Measurements from ENCODE around the gene B9D2. TPM values are rescaled to one million over a fixed set of nuclear protein-coding genes. Genes with fewer than 3 reads are reported as not detected.
"Not testable (repeated sequence)": the region's sequence is repeated elsewhere in the genome, so short reads cannot be mapped to it uniquely, and the experiment has no call there.

Gene B9D2
- total RNA-seq, 1 donor from 2014 or later = 5.9 TPM

DNA sequence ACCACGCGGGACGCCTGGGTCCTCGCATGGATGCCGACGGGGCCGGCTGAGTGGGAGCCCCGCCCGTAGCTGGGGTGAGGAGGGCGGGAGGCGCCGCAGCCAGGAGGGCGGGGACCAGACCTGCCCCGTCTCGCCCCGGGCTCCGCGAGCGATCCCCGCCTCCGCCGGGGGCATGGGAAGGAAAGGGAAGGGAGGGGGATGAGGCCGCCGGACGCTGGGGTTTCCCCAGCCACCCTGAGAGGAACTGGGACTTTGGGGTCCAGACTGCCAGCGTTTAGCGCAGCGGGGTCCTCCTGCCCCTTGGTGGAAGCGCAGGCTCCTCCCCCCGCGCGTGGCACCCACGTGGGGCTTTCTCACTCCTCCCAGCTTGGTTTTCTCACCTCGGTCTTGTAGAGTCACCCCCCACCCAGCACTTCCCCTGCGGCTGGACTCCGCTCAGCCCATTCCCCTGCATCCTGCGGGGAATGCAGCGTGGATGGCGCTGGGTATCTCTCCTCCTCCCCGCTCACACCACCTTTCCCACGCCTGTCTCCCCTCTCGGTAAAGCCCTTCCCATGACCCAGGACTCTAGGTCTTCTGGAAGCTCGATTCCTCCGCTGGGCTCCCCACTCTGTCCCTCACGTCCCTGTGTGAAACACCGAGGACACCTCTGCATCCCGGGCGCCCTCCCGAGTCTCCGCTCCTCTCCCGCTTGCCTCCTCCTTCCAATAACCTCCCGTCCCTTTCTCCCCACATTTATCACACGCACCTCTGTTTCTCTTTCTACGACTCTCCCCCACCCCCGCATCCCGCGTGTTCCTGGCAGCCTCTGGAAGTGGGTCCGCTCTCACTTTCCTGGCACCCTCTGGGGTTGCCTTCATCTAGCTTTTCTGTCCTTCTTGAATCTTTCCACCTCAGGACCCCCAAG, 12.4 kb downstream of the B9D2 start:
- peaks cover 58% of the 10 kb centered on the region for H3K79me2 ChIP-seq (ENCODE audit: insufficient read depth, low read length)
- Mint-ChIP-seq H3K9me3 (ENCODE audit: unreplicated experiment) (no peaks in the 10 kb centered on the region), H3K4me1 (ENCODE audit: low read depth, unreplicated experiment) (peaks cover 15% of the 10 kb centered on the region), H3K4me3 (ENCODE audit: unreplicated experiment) (peak overlapping the region; percentile 97), H3K27me3 (ENCODE audit: low read depth, unreplicated experiment) (no peaks in the 10 kb centered on the region), H3K27ac (ENCODE audit: unreplicated experiment) (peak overlapping the region; percentile 89), H3K36me3 (ENCODE audit: low read depth, unreplicated experiment) (peaks cover 26% of the 10 kb centered on the region)
- H3K4me2 ChIP-seq (ENCODE audit: low read length) = peak overlapping the region; percentile 99
- peak overlapping the region; percentile 59 for H3K27ac ChIP-seq (ENCODE audit: low read depth, low read length)
- no peak for TF ChIP-seq EZH2 (IDR thresholded peaks at IDR 0.05; ENCODE audit: insufficient read depth, low read length)
- TF ChIP-seq, protein P1, sequence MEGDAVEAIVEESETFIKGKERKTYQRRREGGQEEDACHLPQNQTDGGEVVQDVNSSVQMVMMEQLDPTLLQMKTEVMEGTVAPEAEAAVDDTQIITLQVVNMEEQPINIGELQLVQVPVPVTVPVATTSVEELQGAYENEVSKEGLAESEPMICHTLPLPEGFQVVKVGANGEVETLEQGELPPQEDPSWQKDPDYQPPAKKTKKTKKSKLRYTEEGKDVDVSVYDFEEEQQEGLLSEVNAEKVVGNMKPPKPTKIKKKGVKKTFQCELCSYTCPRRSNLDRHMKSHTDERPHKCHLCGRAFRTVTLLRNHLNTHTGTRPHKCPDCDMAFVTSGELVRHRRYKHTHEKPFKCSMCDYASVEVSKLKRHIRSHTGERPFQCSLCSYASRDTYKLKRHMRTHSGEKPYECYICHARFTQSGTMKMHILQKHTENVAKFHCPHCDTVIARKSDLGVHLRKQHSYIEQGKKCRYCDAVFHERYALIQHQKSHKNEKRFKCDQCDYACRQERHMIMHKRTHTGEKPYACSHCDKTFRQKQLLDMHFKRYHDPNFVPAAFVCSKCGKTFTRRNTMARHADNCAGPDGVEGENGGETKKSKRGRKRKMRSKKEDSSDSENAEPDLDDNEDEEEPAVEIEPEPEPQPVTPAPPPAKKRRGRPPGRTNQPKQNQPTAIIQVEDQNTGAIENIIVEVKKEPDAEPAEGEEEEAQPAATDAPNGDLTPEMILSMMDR (IDR thresholded peaks at IDR 0.05; ENCODE audit: insufficient read depth, low read depth, low read length) = no peak
- FAIRE-seq (no peak), DNase-seq (ENCODE audit: low read depth) (peak; percentile 46)
- H3K9me3 ChIP-seq (ENCODE audit: insufficient read depth, low read depth, low read length) = no peaks in the 10 kb centered on the region
- H3K4me1 ChIP-seq (ENCODE audit: insufficient read depth, low read length) = peaks cover 6% of the 10 kb centered on the region
- peak overlapping the region; percentile 38 for H2AFZ ChIP-seq (ENCODE audit: low read depth, low read length)
- H3K36me3 ChIP-seq (ENCODE audit: insufficient read depth, low read length) = peaks cover 6% of the 10 kb centered on the region
- H4K20me1 ChIP-seq (ENCODE audit: insufficient read depth, low read length) = peaks cover 60% of the 10 kb centered on the region
- H3K4me3 ChIP-seq (ENCODE audit: insufficient read depth, low read depth, low read length) = peak overlapping the region; percentile 85
- H3K9ac ChIP-seq (ENCODE audit: low read length) = peak overlapping the region; percentile 94
- no peaks in the 10 kb centered on the region for H3K27me3 ChIP-seq (ENCODE audit: insufficient read depth, low read length)

DNA sequence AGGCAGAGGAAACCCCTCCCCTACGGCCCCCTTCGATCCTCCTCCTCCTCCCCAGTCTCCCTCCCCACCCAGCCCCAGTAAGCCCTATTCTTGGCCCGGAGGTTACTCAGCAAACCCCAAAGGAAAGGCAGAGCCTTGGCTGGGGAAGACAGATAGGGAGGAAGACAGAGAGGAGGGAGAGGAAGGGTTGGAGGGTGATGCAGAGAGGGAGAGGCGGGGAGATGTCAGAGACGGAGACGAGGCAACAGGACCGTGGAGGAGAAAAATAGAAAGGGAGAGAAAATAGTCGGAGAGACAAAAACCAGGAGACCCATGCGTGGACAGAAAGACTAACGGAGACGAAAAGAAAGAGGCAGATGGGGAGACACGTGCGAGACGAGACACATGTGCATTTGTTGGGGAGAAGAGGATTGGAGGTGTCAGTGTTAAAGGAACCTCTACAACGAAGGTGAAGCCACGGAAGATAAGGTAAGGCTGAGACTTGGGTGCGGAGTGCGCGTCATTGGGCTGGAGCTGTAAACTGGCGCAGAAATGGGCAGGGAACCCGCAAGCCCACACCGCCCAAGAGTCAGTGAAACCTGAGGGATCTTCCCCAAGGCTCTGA, 13.1 kb downstream of the B9D2 start:
- H3K9me3 ChIP-seq (ENCODE audit: insufficient read depth, low read depth, low read length) = no peaks in the 10 kb centered on the region
- peak overlapping the region; percentile 99 for H3K4me2 ChIP-seq (ENCODE audit: low read length)
- no peaks in the 10 kb centered on the region for H3K27me3 ChIP-seq (ENCODE audit: insufficient read depth, low read length)
- peaks cover 62% of the 10 kb centered on the region for H3K79me2 ChIP-seq (ENCODE audit: insufficient read depth, low read length)
- peak overlapping the region; percentile 38 for H2AFZ ChIP-seq (ENCODE audit: low read depth, low read length)
- FAIRE-seq (no peak), DNase-seq (ENCODE audit: low read depth) (no peak)
- peak overlapping the region; percentile 85 for H3K4me3 ChIP-seq (ENCODE audit: insufficient read depth, low read depth, low read length)
- Mint-ChIP-seq H3K4me1 (ENCODE audit: low read depth, unreplicated experiment) (peaks cover 15% of the 10 kb centered on the region), H3K36me3 (ENCODE audit: low read depth, unreplicated experiment) (peaks cover 24% of the 10 kb centered on the region), H3K4me3 (ENCODE audit: unreplicated experiment) (peak overlapping the region; percentile 97), H3K9me3 (ENCODE audit: unreplicated experiment) (no peaks in the 10 kb centered on the region), H3K27ac (ENCODE audit: unreplicated experiment) (peak overlapping the region; percentile 48), H3K27me3 (ENCODE audit: low read depth, unreplicated experiment) (no peaks in the 10 kb centered on the region)
- peak overlapping the region; percentile 94 for H3K9ac ChIP-seq (ENCODE audit: low read length)
- peaks cover 6% of the 10 kb centered on the region for H3K4me1 ChIP-seq (ENCODE audit: insufficient read depth, low read length)
- H4K20me1 ChIP-seq (ENCODE audit: insufficient read depth, low read length) = peaks cover 67% of the 10 kb centered on the region
- peaks cover 11% of the 10 kb centered on the region for H3K36me3 ChIP-seq (ENCODE audit: insufficient read depth, low read length)
- peak overlapping the region; percentile 59 for H3K27ac ChIP-seq (ENCODE audit: low read depth, low read length)
- no peak for TF ChIP-seq EZH2 (IDR thresholded peaks at IDR 0.05; ENCODE audit: insufficient read depth, low read length)
- TF ChIP-seq, protein P1 (IDR thresholded peaks at IDR 0.05; ENCODE audit: insufficient read depth, low read depth, low read length) = no peak

DNA sequence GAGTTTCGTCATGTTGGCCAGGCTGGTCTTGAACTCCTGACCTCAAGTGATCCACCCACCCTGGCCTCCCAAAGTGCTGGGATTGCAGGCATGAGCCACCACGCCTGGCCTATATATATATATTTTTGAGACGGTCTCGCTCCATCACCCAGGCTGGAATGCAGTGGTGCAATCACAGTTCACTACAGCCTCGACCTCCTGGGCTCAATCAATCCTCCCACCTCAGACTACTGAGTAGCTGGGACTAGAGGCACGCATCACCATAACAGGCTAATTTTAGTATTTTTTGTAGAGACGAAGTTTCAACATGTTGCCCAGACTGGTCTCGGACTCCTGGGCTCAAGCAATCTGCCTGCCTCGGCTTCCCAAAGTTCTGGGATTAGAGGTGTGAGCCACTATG, 17.0 kb downstream of the B9D2 start:
- Mint-ChIP-seq H3K36me3 (ENCODE audit: low read depth, unreplicated experiment) (peaks cover 20% of the 10 kb centered on the region), H3K4me1 (ENCODE audit: low read depth, unreplicated experiment) (peaks cover 13% of the 10 kb centered on the region)
- H3K27me3 ChIP-seq (ENCODE audit: insufficient read depth, low read length); H3K4me1 ChIP-seq (ENCODE audit: insufficient read depth, low read length); H3K4me2 ChIP-seq (ENCODE audit: low read length); FAIRE-seq; H3K4me3 ChIP-seq (ENCODE audit: insufficient read depth, low read depth, low read length); H3K9ac ChIP-seq (ENCODE audit: low read length); H3K4me3 Mint-ChIP-seq (ENCODE audit: unreplicated experiment); DNase-seq (ENCODE audit: low read depth); H3K9me3 ChIP-seq (ENCODE audit: insufficient read depth, low read depth, low read length); H3K27ac Mint-ChIP-seq (ENCODE audit: unreplicated experiment); H3K27me3 Mint-ChIP-seq (ENCODE audit: low read depth, unreplicated experiment); H3K9me3 Mint-ChIP-seq (ENCODE audit: unreplicated experiment); H3K27ac ChIP-seq (ENCODE audit: low read depth, low read length); H2AFZ ChIP-seq (ENCODE audit: low read depth, low read length): not testable (repeated sequence)
- H4K20me1 ChIP-seq (ENCODE audit: insufficient read depth, low read length) = peaks cover 77% of the 10 kb centered on the region
- H3K36me3 ChIP-seq (ENCODE audit: insufficient read depth, low read length) = peaks cover 27% of the 10 kb centered on the region
- H3K79me2 ChIP-seq (ENCODE audit: insufficient read depth, low read length) = peaks cover 52% of the 10 kb centered on the region
